Vagina (tissue), 2 donors: Measurements from ENCODE around the gene TRAF5. TPM values are rescaled to one million over a fixed set of nuclear protein-coding genes. Genes with fewer than 3 reads are reported as not detected.
"Not testable (repeated sequence)": the region's sequence is repeated elsewhere in the genome, so short reads cannot be mapped to it uniquely, and the experiment has no call there.

Source experiments
- DNase-seq, 2 donors: peaks; one replicate each; pipeline ENCODE4 v3.0.0-alpha.2; 2017; ENCODE audit errors: extremely low spot score in 2 of 2
- H3K27ac ChIP-seq: fragments of 200-600 bp; sonication (generic); one replicate; pipeline ENCODE4 v1.5.1; 2019
- H3K27me3 ChIP-seq: fragments of 200-600 bp; sonication (generic); one replicate; pipeline ENCODE4 v1.5.1; 2019
- H3K36me3 ChIP-seq, 2 donors: fragments of 200-600 bp; sonication (generic); one replicate each; pipeline ENCODE4 v1.5.1; 2017 to 2019
- H3K4me1 ChIP-seq: fragments of 200-600 bp; sonication (generic); one replicate; pipeline ENCODE4 v1.5.1; 2019
- H3K4me3 ChIP-seq, 2 donors: fragments of 200-600 bp; sonication (generic); 1 replicate in 1 of 2; 2 replicates in 1 of 2; pipeline ENCODE4 v1.5.1; 2016 to 2019
- H3K9me3 ChIP-seq: fragments of 200-600 bp; sonication (generic); one replicate; pipeline ENCODE4 v1.5.1; 2019
- CTCF ChIP-seq, 3 experiments: fragments of 450-650 bp in 2 of 3; fragments of 200-600 bp in 1 of 3; sonication (generic) in 1 of 3; IDR thresholded peaks; one replicate each; pipeline ENCODE4 v1.5.1; 2017 to 2019; ENCODE audit warnings: antibody characterized with exemption in 3 of 3, mild to moderate bottlenecking in 2 of 3, moderate library complexity in 2 of 3
- POLR2A ChIP-seq, 2 donors: fragments of 450-650 bp; IDR thresholded peaks; one replicate each; pipeline ENCODE4 v1.6.1; 2017; ENCODE audit warnings: antibody characterized with exemption in 2 of 2, mild to moderate bottlenecking in 2 of 2, moderate library complexity in 2 of 2
- POLR2AphosphoS5 ChIP-seq, 2 donors: sonication (generic); formaldehyde crosslinking; IDR thresholded peaks; one replicate each; pipeline ENCODE4 v1.9.0; 2017; ENCODE audit warnings: antibody characterized with exemption in 2 of 2, mild to moderate bottlenecking in 2 of 2, low read depth in 1 of 2; ENCODE audit not compliant: insufficient read depth in 1 of 2
- intact Hi-C: fragments of 100-400 bp; cut with DNase I; formaldehyde crosslinking; loops from one replicate; pipeline ENCODE4 v1.15.1; 2023
- total RNA-seq: library from RNA; depleted of rRNA; stranded (reverse); fragments of >200 nt; gene quantifications from one replicate; pipeline ENCODE4 v1.2.3, GENCODE V29; 2016

Gene TRAF5
- total RNA-seq, 1 donor from 2014 or later = 14.0 TPM

GRCh38 chr1:211349741-211350140 is 23.1 kb downstream of the TRAF5 start:
- Histone ChIP-seq H3K9me3 (no peaks in the 10 kb centered on the region), H3K4me1 (no peaks in the 10 kb centered on the region), H3K36me3 (peaks cover 0 to 3% of the 10 kb centered on the region in 2 donors), H3K27ac (no peak overlapping the region), H3K27me3 (no peaks in the 10 kb centered on the region), H3K4me3 (no peak overlapping the region)
- intact Hi-C loops = no loop called here
- no peak for TF ChIP-seq CTCF (IDR thresholded peaks at IDR 0.05)
- TF ChIP-seq POLR2A (IDR thresholded peaks at IDR 0.05) = no peak
- no peak for TF ChIP-seq POLR2AphosphoS5 (IDR thresholded peaks at IDR 0.05; ENCODE audit: insufficient read depth in 1 of 2, low read depth in 1 of 2)
- peak in 1 of 2 donors; percentile 13 for DNase-seq

GRCh38 chr1:211352055-211352454 is 25.4 kb downstream of the TRAF5 start:
- H3K4me3 ChIP-seq, DNase-seq, intact Hi-C loops, H3K9me3 ChIP-seq, H3K36me3 ChIP-seq, H3K4me1 ChIP-seq, H3K27ac ChIP-seq, H3K27me3 ChIP-seq: not testable (repeated sequence)

GRCh38 chr1:211352465-211352864 is 25.8 kb downstream of the TRAF5 start:
- no peaks in the 10 kb centered on the region for H3K9me3 ChIP-seq
- TF ChIP-seq POLR2A (IDR thresholded peaks at IDR 0.05) = no peak
- no peak for TF ChIP-seq CTCF (IDR thresholded peaks at IDR 0.05)
- no peak for TF ChIP-seq POLR2AphosphoS5 (IDR thresholded peaks at IDR 0.05; ENCODE audit: insufficient read depth in 1 of 2, low read depth in 1 of 2)
- H3K36me3 ChIP-seq = peaks cover 0 to 6% of the 10 kb centered on the region in 2 donors
- intact Hi-C loops = no loop called here
- no peak overlapping the region for H3K4me3 ChIP-seq
- peak in 1 of 2 donors; percentile 10 for DNase-seq
- H3K4me1 ChIP-seq = no peaks in the 10 kb centered on the region
- H3K27me3 ChIP-seq = no peaks in the 10 kb centered on the region
- H3K27ac ChIP-seq = no peak overlapping the region

GRCh38 chr1:211352985-211353515 is 26.4 kb downstream of the TRAF5 start:
- Histone ChIP-seq H3K27ac (no peak overlapping the region), H3K4me1 (no peaks in the 10 kb centered on the region), H3K4me3 (no peak overlapping the region), H3K27me3 (no peaks in the 10 kb centered on the region), H3K9me3 (no peaks in the 10 kb centered on the region), H3K36me3 (peaks cover 0 to 12% of the 10 kb centered on the region in 2 donors)
- intact Hi-C loops = no loop called here
- DNase-seq = peak in 1 of 2 donors; percentile 20
- peak in 2 of 3 experiments; percentile 25 to 26 for TF ChIP-seq CTCF (IDR thresholded peaks at IDR 0.05)
- no peak for TF ChIP-seq POLR2A (IDR thresholded peaks at IDR 0.05)

- intact Hi-C loops = no loop called here
- Histone ChIP-seq H3K4me3 (no peak overlapping the region), H3K36me3 (peaks cover 0 to 14% of the 10 kb centered on the region in 2 donors), H3K27me3 (no peaks in the 10 kb centered on the region), H3K4me1 (no peaks in the 10 kb centered on the region), H3K27ac (no peak overlapping the region), H3K9me3 (no peaks in the 10 kb centered on the region)
- DNase-seq = peak in 1 of 2 donors; percentile 40
- TF ChIP-seq CTCF (IDR thresholded peaks at IDR 0.05) (no peak), POLR2AphosphoS5 (IDR thresholded peaks at IDR 0.05; ENCODE audit: insufficient read depth in 1 of 2, low read depth in 1 of 2) (no peak), POLR2A (IDR thresholded peaks at IDR 0.05) (no peak)
Observed at GRCh38 chr1:211353562-211354212, 27.1 kb downstream of the TRAF5 start.
